ENCODE measurements around the gene GAREM1. TPM values are rescaled to one million over a fixed set of nuclear protein-coding genes. Genes with fewer than 3 reads are reported as not detected.
A peak's percentile ranks its signal among the peaks of the same experiment; 100 is the strongest.

GAREM1 gene
- total RNA-seq, 1 donor, result 0.86 TPM

DNA sequence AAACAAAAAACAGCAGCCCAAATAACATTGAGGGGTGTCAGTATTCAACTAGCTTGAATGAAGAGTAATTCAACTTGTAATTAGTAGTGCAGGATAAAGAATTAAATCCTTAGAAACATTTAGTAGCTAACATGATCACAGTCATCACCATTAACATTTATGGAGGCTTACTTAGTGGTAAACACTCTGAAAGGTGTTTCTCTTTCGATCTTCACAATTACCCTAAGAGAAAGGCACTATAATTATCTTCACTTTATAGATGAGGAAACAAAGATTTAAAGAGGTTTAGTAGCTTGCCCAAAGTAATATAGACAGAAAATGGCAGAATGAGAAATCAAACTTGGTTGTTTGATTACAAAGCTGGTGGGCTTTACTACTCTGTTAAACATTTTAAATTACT is 81.5 kb downstream of the GAREM1 start:
- TF ChIP-seq, protein P1, sequence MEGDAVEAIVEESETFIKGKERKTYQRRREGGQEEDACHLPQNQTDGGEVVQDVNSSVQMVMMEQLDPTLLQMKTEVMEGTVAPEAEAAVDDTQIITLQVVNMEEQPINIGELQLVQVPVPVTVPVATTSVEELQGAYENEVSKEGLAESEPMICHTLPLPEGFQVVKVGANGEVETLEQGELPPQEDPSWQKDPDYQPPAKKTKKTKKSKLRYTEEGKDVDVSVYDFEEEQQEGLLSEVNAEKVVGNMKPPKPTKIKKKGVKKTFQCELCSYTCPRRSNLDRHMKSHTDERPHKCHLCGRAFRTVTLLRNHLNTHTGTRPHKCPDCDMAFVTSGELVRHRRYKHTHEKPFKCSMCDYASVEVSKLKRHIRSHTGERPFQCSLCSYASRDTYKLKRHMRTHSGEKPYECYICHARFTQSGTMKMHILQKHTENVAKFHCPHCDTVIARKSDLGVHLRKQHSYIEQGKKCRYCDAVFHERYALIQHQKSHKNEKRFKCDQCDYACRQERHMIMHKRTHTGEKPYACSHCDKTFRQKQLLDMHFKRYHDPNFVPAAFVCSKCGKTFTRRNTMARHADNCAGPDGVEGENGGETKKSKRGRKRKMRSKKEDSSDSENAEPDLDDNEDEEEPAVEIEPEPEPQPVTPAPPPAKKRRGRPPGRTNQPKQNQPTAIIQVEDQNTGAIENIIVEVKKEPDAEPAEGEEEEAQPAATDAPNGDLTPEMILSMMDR (IDR thresholded peaks at IDR 0.05; ENCODE audit: insufficient read depth, low read depth, low read length), result no peak
- DNase-seq (ENCODE audit: low read depth), result no peak
- H3K4me3 ChIP-seq (ENCODE audit: low read depth, low read length), result no peak overlapping the region

DNA sequence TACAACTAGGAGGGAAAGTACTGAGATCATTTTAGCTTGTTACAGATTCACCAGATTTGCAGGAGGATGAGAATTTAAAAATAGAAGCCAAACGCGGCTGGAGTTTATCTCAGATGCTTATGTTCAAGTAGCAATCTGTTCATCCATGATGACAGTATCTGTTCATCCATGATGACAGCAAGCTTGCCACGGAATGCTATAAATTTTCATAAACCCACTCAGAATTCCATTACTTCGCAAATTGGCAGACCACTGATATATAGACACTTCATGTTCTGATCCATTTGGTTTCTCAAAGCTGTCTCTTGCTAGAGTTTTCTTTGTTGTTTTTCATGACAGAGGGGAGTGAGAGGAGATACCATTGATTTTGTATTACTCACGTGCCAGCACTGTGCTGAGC is 84.2 kb downstream of the GAREM1 start:
- DNase-seq (ENCODE audit: low read depth), result no peak

DNA sequence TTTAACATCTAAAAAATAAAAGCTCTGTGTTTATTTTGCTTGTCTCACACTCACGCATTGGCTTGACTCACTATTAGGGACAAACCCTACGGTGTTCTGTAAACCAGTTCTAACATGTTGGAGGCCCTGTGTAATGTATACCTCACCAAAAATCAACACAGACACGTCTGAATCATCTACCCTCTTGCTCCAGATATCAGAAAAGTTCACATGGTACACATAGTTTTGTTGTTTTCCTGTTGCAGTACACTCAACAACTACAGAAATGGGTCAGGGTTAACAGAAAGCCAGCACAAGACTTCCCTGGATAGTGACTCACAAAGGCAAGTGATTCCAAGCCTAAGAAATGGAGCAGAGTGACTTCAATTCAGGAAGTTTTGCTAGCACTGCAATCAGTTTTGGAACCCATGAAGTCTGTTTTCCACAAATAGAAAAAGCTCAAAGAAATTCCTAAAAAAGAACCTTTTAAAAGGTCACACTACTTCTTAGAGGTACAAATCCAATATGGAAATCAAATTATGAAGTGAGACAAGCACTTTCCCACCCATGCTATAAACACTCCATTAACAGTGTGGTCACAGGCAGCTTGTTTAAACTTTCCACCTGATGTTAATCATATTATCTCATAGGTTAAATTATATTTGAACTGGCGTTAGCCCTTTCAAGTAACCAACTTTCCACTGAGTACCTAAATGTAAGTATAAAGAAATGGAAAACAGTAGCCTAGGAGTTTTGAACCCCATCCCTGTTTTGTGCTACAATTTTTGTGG is 87.4 kb downstream of the GAREM1 start:
- TF ChIP-seq, protein P1 (IDR thresholded peaks at IDR 0.05; ENCODE audit: insufficient read depth, low read depth, low read length), result no peak
- DNase-seq (ENCODE audit: low read depth), result peak; percentile 78
- H3K4me3 ChIP-seq (ENCODE audit: low read depth, low read length), result no peak overlapping the region

More for the DNA sequence above, 84.2 kb downstream of the GAREM1 start:
- TF ChIP-seq, protein P1 (IDR thresholded peaks at IDR 0.05; ENCODE audit: insufficient read depth, low read depth, low read length), result no peak
- H3K4me3 ChIP-seq (ENCODE audit: low read depth, low read length), result no peak overlapping the region

DNA sequence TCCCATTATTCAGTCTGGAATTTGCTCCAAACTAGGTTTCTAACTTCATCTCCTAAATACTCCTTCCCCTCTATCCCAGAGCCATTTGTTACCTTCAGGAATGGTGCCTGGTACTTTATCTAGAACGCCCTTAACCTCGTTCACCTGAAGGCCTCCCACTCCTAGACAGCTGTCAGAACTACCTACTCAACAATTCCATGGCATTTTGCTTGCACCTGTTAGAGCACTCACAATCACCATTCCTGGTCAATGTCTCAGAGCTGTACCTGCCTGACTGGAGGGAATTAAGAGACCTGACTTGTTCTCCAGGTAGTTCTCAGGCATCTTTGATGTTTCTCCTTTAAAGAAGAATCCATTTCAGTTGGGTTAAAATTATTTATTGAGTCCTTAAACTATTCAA is 88.9 kb downstream of the GAREM1 start:
- no peak overlapping the region for H3K4me3 ChIP-seq (ENCODE audit: low read depth, low read length)
- TF ChIP-seq, protein P1 (IDR thresholded peaks at IDR 0.05; ENCODE audit: insufficient read depth, low read depth, low read length), result no peak
- no peak for DNase-seq (ENCODE audit: low read depth)

DNA sequence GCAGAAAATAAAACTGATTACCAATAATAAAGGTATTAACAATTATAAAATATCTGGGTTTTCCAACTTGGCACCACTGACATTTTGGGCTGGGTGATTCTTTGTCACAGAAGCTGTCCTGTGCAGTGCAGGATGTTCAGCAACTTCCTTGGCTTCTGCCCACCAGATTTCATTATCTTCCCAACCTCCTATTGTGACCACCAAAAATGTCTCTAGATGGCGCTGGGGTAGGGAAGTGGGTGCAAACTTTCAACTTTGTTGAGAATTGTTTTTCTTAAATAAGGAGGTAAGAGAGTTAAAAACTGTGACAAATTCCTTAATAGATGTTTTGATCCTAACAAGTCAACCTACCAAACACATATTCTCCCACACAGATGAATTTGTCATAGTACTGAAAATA is 90.1 kb downstream of the GAREM1 start:
- no peak for DNase-seq (ENCODE audit: low read depth)
- TF ChIP-seq, protein P1 (IDR thresholded peaks at IDR 0.05; ENCODE audit: insufficient read depth, low read depth, low read length), result no peak
- no peak overlapping the region for H3K4me3 ChIP-seq (ENCODE audit: low read depth, low read length)

DNA sequence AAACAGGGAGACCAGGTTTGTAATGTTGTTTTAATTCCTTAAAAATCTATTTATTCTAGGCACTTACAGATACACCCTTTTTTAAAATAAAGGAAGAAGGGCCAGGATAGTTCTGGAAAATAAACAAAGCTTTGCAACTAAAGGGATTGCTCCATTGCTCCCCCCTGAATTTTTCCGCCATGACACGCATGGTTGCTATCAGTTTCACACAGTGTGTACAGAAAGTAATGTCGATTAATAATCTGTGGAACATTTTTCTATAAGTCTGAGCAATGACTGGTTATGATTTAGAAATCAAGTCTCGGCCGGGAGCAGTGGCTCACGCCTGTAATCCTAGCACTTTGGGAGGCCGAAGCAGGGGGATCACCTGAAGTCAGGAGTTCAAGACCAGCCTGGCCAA is 90.8 kb downstream of the GAREM1 start:
- TF ChIP-seq, protein P1 (IDR thresholded peaks at IDR 0.05; ENCODE audit: insufficient read depth, low read depth, low read length), result no peak
- DNase-seq (ENCODE audit: low read depth), result no peak
- no peak overlapping the region for H3K4me3 ChIP-seq (ENCODE audit: low read depth, low read length)

DNA sequence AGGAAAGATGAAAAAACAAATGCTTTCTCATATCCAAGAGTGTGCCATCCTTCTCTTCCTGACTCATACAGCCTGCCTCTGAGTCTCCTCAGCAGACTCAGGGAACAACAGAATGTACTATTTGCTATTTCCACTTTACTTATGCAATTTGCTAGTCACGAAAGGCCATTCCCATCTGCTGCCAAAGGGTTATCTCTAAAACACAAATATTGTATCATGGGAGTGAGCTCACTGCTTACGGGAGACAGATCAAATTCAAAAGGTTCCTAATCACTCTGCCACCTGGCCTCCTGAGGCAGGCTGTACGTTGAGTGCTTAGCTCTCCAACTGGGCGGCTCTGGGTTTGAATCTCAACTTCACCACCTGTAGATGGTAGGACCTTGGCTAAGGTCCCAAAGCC is 92.0 kb downstream of the GAREM1 start:
- TF ChIP-seq, protein P1 (IDR thresholded peaks at IDR 0.05; ENCODE audit: insufficient read depth, low read depth, low read length), result no peak
- DNase-seq (ENCODE audit: low read depth), result peak; percentile 21
- H3K4me3 ChIP-seq (ENCODE audit: low read depth, low read length), result no peak overlapping the region

Data from fibroblast of villous mesenchyme (primary cell).